HL-60 (cell line): ENCODE results near the gene NR3C1.

Experiments used
- CTCF ChIP-seq: IDR thresholded peaks from one replicate; pipeline ENCODE4 v1.5.1; 2011; ENCODE audit warnings: low read length, control low read depth, inconsistent platforms; ENCODE audit not compliant: insufficient read depth
- GABPA ChIP-seq: IDR thresholded peaks from 2 replicates; pipeline ENCODE4 v1.6.1; 2012; ENCODE audit warnings: low read depth
- POLR2AphosphoS5 ChIP-seq: IDR thresholded peaks from 2 replicates; pipeline ENCODE4 v1.6.1; 2012; ENCODE audit warnings: low read depth
- REST ChIP-seq: IDR thresholded peaks from 2 replicates; pipeline ENCODE4 v1.6.1; 2012; ENCODE audit warnings: low read depth; ENCODE audit not compliant: insufficient replicate concordance

DNA sequence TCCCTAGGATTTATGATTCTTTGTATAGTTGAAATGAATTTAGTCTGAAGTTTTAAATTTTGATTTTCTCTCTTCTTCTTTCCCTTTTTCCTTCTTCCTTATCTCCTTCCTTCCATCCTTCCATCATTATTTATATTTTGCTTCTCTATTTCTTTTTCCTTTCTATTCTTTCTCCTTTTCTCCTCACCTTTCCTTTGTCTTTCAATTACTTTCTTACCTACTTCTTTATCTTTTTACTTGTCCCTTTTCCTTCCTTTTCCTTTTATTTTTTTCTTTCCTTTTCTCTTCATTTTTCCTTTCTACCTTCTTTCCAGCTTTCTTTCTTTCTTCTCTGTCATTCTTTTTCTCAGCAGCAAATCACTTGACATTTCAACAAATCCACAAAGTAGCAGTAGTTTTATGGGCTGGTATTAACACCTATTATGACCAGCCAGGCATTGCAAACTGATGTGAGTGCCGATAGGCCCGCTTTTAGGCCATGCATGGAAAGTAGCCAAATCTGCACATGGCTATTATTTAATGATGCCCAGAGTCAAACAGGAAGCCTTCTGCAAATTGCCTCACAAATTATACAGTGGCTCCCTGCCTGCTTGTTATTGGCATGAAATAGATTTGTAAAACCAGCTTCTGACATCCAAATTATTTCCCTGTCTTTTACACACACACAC, 37.1 kb upstream of the NR3C1 start:
- no peak for TF ChIP-seq CTCF
- no peak for TF ChIP-seq REST
- TF ChIP-seq POLR2AphosphoS5, result no peak
- no peak for TF ChIP-seq GABPA
